H9 (cell line): Measurements from ENCODE around the gene GALR3. TPM values are rescaled to one million over a fixed set of nuclear protein-coding genes. Genes with fewer than 3 reads are reported as not detected.

Experiments used
- DNase-seq: peaks from one replicate; pipeline ENCODE4 v3.0.0-alpha.2; 2017
- H2AFZ ChIP-seq: one replicate; pipeline ENCODE4 v1.6.1; 2013; ENCODE audit warnings: mild to moderate bottlenecking, low read length, control low read depth, moderate library complexity
- H2AK5ac ChIP-seq: 2 replicates; pipeline ENCODE4 v1.6.1; 2013; ENCODE audit warnings: low read length, control low read depth, mixed read lengths; ENCODE audit not compliant: insufficient read length
- H2BK120ac ChIP-seq: one replicate; pipeline ENCODE4 v1.6.1; 2013; ENCODE audit warnings: low read depth, mild to moderate bottlenecking, low read length, control low read depth, inconsistent platforms; ENCODE audit not compliant: poor library complexity, severe bottlenecking
- H2BK12ac ChIP-seq: 2 replicates; pipeline ENCODE4 v1.6.1; 2013; ENCODE audit warnings: low read length, control low read depth, mixed read lengths, low read depth; ENCODE audit not compliant: insufficient read length
- H2BK15ac ChIP-seq: 2 replicates; pipeline ENCODE4 v1.6.1; 2013; ENCODE audit warnings: low read depth, low read length, control low read depth
- H2BK20ac ChIP-seq: one replicate; pipeline ENCODE4 v1.6.1; 2013; ENCODE audit warnings: low read depth, mild to moderate bottlenecking, low read length, control low read depth, inconsistent platforms; ENCODE audit not compliant: poor library complexity, severe bottlenecking
- H2BK5ac ChIP-seq: 2 replicates; pipeline ENCODE4 v1.6.1; 2013; ENCODE audit warnings: low read length, control low read depth, mixed read lengths; ENCODE audit not compliant: insufficient read length
- H3K14ac ChIP-seq: 2 replicates; pipeline ENCODE4 v1.6.1; 2013; ENCODE audit warnings: low read length, control low read depth; ENCODE audit not compliant: insufficient read depth
- H3K18ac ChIP-seq: 2 replicates; pipeline ENCODE4 v1.6.1; 2013; ENCODE audit warnings: low read depth, mild to moderate bottlenecking, mixed read lengths, low read length, control low read depth; ENCODE audit not compliant: insufficient read length
- H3K23ac ChIP-seq: 2 replicates; pipeline ENCODE4 v1.6.1; 2013; ENCODE audit warnings: low read length, control low read depth, mixed read lengths, low read depth; ENCODE audit not compliant: insufficient read length
- H3K23me2 ChIP-seq: 2 replicates; pipeline ENCODE4 v1.6.1; 2013; ENCODE audit warnings: low read depth, mild to moderate bottlenecking, mixed read lengths, low read length, control low read depth; ENCODE audit not compliant: insufficient read length, poor library complexity, severe bottlenecking
- H3K27ac ChIP-seq: 2 replicates; pipeline ENCODE4 v1.5.1; 2013; ENCODE audit warnings: low read length, control low read depth, mixed read lengths, low read depth; ENCODE audit not compliant: insufficient read length
- H3K27me3 ChIP-seq: 2 replicates; pipeline ENCODE4 v1.6.1; 2013; ENCODE audit warnings: low read length, control low read depth, inconsistent platforms; ENCODE audit not compliant: insufficient read depth
- H3K4ac ChIP-seq: 2 replicates; pipeline ENCODE4 v1.6.1; 2013; ENCODE audit warnings: low read depth, mild to moderate bottlenecking, control low read depth, inconsistent platforms, low read length, moderate library complexity
- H3K4me1 ChIP-seq: 2 replicates; pipeline ENCODE4 v1.6.1; 2013; ENCODE audit warnings: low read length, control low read depth, inconsistent platforms; ENCODE audit not compliant: insufficient read depth
- H3K4me2 ChIP-seq: 2 replicates; pipeline ENCODE4 v1.6.1; 2013; ENCODE audit warnings: low read length, control low read depth, mixed read lengths; ENCODE audit not compliant: insufficient read length, insufficient read depth
- H3K56ac ChIP-seq: 2 replicates; pipeline ENCODE4 v1.6.1; 2013; ENCODE audit warnings: low read depth, mild to moderate bottlenecking, mixed read lengths, low read length, control low read depth; ENCODE audit not compliant: insufficient read length
- H3K79me1 ChIP-seq: 2 replicates; pipeline ENCODE4 v1.6.1; 2013; ENCODE audit warnings: low read depth, mild to moderate bottlenecking, moderate library complexity, low read length, control low read depth, inconsistent platforms; ENCODE audit not compliant: insufficient read depth, poor library complexity, severe bottlenecking
- H3K79me2 ChIP-seq: 2 replicates; pipeline ENCODE4 v1.6.1; 2013; ENCODE audit warnings: low read length, control low read depth, inconsistent platforms; ENCODE audit not compliant: insufficient read depth
- H3K9ac ChIP-seq: 2 replicates; pipeline ENCODE4 v1.6.1; 2013; ENCODE audit warnings: low read length, control low read depth, mixed read lengths; ENCODE audit not compliant: insufficient read length; ENCODE audit errors: extremely low read depth
- H3K9me3 ChIP-seq: one replicate; pipeline ENCODE4 v1.6.1; 2013; ENCODE audit warnings: low read depth, low read length, inconsistent platforms; ENCODE audit not compliant: control insufficient read depth
- H3T11ph ChIP-seq: one replicate; pipeline ENCODE4 v1.6.1; 2013; ENCODE audit warnings: mild to moderate bottlenecking, low read length, control low read depth, inconsistent platforms
- H4K20me1 ChIP-seq: one replicate; pipeline ENCODE4 v1.6.1; 2013; ENCODE audit not compliant: control insufficient read depth, insufficient read length, insufficient read depth
- H4K5ac ChIP-seq: 2 replicates; pipeline ENCODE4 v1.6.1; 2013; ENCODE audit warnings: low read depth, mild to moderate bottlenecking, mixed read lengths, low read length, control low read depth; ENCODE audit not compliant: insufficient read length
- H4K8ac ChIP-seq: replicated peaks from 2 replicates; pipeline ENCODE4 v1.6.1; 2013; ENCODE audit warnings: low read length, control low read depth, mixed read lengths, low read depth; ENCODE audit not compliant: insufficient read length
- H4K91ac ChIP-seq: 2 replicates; pipeline ENCODE4 v1.6.1; 2013; ENCODE audit warnings: low read depth, mild to moderate bottlenecking, moderate library complexity, mixed read lengths, low read length, control low read depth; ENCODE audit not compliant: insufficient read length
- H3K27ac Mint-ChIP-seq, 3 experiments: 2 replicates in 2 of 3; 3 replicates in 1 of 3; pipeline ENCODE4 v1.8.0; 2020 to 2021; ENCODE audit warnings: mixed read lengths in 3 of 3, mild to moderate bottlenecking in 1 of 3, moderate library complexity in 1 of 3
- H3K27me3 Mint-ChIP-seq: 2 replicates; pipeline ENCODE4 v1.8.0; 2021; ENCODE audit warnings: low read depth, mild to moderate bottlenecking, moderate library complexity, mixed read lengths
- H3K36me3 Mint-ChIP-seq, 3 experiments: 2 replicates in 2 of 3; 3 replicates in 1 of 3; pipeline ENCODE4 v1.8.0; 2020 to 2021; ENCODE audit warnings: low read depth in 3 of 3, mixed read lengths in 3 of 3; ENCODE audit not compliant: insufficient read depth in 1 of 3
- H3K4me1 Mint-ChIP-seq, 2 experiments: 2 replicates each; pipeline ENCODE4 v1.8.0; 2020; ENCODE audit warnings: mixed read lengths in 2 of 2
- H3K4me3 Mint-ChIP-seq, 2 experiments: 2 replicates in 1 of 2; 3 replicates in 1 of 2; pipeline ENCODE4 v1.8.0; 2020 to 2021; ENCODE audit warnings: mild to moderate bottlenecking in 2 of 2, mixed read lengths in 2 of 2, moderate library complexity in 1 of 2
- H3K9me3 Mint-ChIP-seq, 2 experiments: 2 replicates in 1 of 2; 3 replicates in 1 of 2; pipeline ENCODE4 v1.8.0; 2020; ENCODE audit warnings: mild to moderate bottlenecking in 2 of 2, mixed read lengths in 2 of 2, moderate library complexity in 1 of 2
- WGBS: extraction: QIAGEN DNeasy Blood & Tissue Kit; methylation state at CpG from one replicate; pipeline ENCODE4 v1.1.7; 2013; ENCODE audit warnings: missing lambda C conversion rate, low lambda C conversion rate, mixed read lengths; ENCODE audit not compliant: insufficient read length; ENCODE audit errors: extremely low coverage; 5-methylcytosine and 5-hydroxymethylcytosine counted together
- total RNA-seq: library from RNA; stranded (reverse); gene quantifications from 2 replicates; pipeline ENCODE4 v1.2.1, GENCODE V29; 2021
- TF ChIP-seq, protein P1 (sequence below): fragments of 200-600 bp; sonication (generic); conservative IDR thresholded peaks from 3 replicates; pipeline ENCODE4 v1.8.0; 2021; ENCODE audit warnings: antibody characterized with exemption, mild to moderate bottlenecking

GALR3 gene
- total RNA-seq, 1 experiment from 2014 or later: 0.59 TPM

DNA sequence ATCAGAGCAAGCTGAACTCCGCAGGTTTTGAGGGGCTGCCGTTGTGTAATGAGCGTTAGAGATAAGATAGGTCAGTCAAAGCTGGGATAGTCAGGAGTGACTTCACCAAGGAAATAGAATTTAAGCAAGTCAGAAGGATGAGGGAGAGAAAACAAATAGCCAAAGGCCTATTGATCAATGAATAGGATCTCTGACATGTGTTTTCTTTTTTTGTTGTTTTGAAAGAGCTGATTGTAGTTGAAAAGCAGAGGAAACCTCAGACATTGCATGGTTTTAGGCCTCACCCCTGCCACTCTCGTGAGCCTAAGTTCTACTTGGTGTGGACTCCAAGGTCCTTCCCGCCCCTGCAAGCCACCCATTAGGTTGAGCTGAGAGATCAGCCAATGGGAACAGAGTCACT lies 29.2 kb downstream of the GALR3 start:
- Histone ChIP-seq H4K8ac (no peak overlapping the region), H4K20me1 (no peaks in the 10 kb centered on the region), H3K18ac (no peak overlapping the region), H3K23me2 (peaks cover 6% of the 10 kb centered on the region), H3K4ac (no peak overlapping the region), H3K14ac (no peak overlapping the region), H2AFZ (no peak overlapping the region), H2BK120ac (no peak overlapping the region), H3K9ac (no peak overlapping the region), H3K23ac (no peak overlapping the region), H3K4me2 (no peak overlapping the region), H2AK5ac (no peak overlapping the region), H2BK5ac (no peak overlapping the region), H3K79me2 (peaks cover 10% of the 10 kb centered on the region), H4K91ac (no peak overlapping the region), H2BK15ac (no peak overlapping the region), H3K79me1 (peaks cover 19% of the 10 kb centered on the region), H2BK20ac (no peak overlapping the region), H3K56ac (no peak overlapping the region), H2BK12ac (no peak overlapping the region), H3T11ph (no peak overlapping the region), H3K4me1 (no peaks in the 10 kb centered on the region), H3K9me3 (no peaks in the 10 kb centered on the region), H4K5ac (no peak overlapping the region), H3K27me3 (0 out of 2 replicates have a peak, but pooled peaks cover 2% of the 10 kb centered on the region), H3K27ac (no peak overlapping the region)
- Mint-ChIP-seq H3K27me3 (no peaks in the 10 kb centered on the region; the same call in 1 of the 2 replicates), H3K27ac (no peak overlapping the region), H3K36me3 (peaks cover 58 to 74% (median 67%) of the 10 kb centered on the region in 3 experiments), H3K4me1 (peaks cover 10 to 23% of the 10 kb centered on the region in 2 experiments), H3K4me3 (no peak overlapping the region), H3K9me3 (no peaks in the 10 kb centered on the region)
- no peak for DNase-seq
- WGBS: no CpG with 5 or more reads among the region's 5 CpGs
- TF ChIP-seq, protein P1, sequence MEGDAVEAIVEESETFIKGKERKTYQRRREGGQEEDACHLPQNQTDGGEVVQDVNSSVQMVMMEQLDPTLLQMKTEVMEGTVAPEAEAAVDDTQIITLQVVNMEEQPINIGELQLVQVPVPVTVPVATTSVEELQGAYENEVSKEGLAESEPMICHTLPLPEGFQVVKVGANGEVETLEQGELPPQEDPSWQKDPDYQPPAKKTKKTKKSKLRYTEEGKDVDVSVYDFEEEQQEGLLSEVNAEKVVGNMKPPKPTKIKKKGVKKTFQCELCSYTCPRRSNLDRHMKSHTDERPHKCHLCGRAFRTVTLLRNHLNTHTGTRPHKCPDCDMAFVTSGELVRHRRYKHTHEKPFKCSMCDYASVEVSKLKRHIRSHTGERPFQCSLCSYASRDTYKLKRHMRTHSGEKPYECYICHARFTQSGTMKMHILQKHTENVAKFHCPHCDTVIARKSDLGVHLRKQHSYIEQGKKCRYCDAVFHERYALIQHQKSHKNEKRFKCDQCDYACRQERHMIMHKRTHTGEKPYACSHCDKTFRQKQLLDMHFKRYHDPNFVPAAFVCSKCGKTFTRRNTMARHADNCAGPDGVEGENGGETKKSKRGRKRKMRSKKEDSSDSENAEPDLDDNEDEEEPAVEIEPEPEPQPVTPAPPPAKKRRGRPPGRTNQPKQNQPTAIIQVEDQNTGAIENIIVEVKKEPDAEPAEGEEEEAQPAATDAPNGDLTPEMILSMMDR: no peak
